GM21367 (cell line): ENCODE measurements around the gene ZNG1B.
A peak's percentile ranks its signal among the peaks of the same experiment; 100 is the strongest.
"Not testable (repeated sequence)": the region's sequence is repeated elsewhere in the genome, so short reads cannot be mapped to it uniquely, and the experiment has no call there.

ENCODE experiments used
- ATAC-seq: cut with Tn5 transposase; IDR thresholded peaks from one replicate; pipeline ENCODE4 v1.9.1; 2021; ENCODE audit not compliant: unreplicated experiment

The ZNG1B gene

DNA sequence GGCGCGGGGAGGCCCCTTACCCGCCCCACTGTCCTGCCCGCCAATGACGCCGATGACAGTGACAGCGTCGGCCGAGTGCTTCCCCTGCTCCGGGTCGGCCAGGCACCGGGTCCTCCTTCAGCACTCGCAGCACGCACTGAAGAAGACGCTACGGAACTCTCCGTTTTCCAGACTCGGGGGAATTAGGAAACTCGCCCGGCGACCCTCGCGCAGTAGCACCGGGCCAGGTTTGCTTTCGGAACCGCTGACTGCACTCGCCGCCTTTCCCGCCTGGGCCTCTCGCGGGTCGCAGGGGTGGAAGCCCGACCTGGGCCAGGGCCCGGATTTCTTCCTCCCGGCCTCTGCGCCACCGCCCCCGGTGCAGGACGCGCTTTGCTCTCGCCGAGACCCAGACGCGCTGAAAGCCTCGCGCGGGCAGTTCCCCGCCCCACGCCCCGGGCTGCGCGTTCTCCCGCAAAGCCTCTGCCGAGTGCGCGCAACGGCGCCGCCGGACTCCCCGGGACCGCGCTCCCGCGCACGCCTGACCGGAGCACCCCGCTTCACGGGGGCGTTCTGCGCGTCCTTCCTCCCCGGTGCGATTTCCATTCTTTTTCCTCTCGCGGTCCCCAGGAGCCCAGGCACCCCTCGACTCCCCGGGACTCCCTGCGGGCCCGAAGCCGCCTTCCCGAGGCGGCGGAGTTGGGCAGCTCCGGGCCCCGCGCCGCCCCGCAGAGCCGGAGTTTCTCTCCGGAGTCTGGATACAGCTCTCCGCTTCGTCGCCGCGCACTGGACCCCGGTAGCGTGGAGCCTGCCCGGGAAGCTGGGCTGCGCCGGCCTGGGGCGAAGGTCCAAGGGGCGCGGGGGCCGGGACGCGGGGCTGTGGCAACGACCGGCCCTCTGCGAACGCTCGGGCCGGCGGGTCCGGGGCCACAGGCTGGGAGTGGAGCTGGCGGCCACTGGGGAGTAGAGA, 65.9 kb downstream of the ZNG1B start:
- ATAC-seq: peak; percentile 66

GRCh38 chr2:113504081-113504480, 66.6 kb downstream of the ZNG1B start:
- not testable (repeated sequence) for ATAC-seq

GRCh38 chr2:113507394-113508140, 70.1 kb downstream of the ZNG1B start:
- not testable (repeated sequence) for ATAC-seq

DNA sequence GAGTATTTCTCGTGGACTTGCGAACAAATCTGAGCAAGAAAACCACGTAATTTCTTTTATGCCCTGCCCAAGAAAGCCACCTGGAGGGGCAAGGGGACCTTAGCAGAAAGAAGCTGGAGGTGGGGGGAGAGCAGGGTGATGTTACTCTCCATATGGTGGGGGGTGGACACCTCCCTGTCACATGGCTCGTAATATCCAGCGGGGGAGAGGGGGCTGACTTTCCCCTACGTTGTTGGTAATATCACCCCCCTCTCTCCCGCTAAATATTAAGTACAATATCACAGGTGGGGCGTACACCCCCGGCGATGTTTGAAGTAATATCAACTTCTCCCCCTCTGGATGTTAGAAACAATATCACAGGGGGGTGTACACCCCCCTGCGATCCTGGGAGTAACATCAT, 70.7 kb downstream of the ZNG1B start:
- not testable (repeated sequence) for ATAC-seq

GRCh38 chr2:113510913-113511312, 73.4 kb downstream of the ZNG1B start:
- not testable (repeated sequence) for ATAC-seq

- ATAC-seq: not testable (repeated sequence)
Measured at GRCh38 chr2:113511859-113512258, 74.4 kb downstream of the ZNG1B start.

DNA sequence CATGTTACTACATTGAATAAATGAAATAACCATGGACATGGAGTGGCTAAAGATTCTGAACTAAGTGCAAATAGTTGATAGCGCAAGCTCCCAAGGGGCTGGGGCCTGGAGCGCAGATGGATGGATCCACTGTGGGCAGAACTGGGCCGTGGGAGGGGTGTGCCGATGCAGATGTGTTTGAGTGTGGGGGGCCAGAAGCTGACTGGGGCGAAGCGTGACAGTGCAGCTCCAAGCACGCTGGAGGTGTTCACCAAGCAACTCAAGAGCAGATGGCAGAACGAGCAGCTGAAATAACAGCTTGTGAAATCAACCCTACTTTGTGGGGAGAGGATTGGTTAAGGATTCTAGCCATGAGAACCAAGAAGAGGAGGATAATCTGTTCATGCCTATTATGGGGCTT, 78.0 kb downstream of the ZNG1B start:
- ATAC-seq: not testable (repeated sequence)

DNA sequence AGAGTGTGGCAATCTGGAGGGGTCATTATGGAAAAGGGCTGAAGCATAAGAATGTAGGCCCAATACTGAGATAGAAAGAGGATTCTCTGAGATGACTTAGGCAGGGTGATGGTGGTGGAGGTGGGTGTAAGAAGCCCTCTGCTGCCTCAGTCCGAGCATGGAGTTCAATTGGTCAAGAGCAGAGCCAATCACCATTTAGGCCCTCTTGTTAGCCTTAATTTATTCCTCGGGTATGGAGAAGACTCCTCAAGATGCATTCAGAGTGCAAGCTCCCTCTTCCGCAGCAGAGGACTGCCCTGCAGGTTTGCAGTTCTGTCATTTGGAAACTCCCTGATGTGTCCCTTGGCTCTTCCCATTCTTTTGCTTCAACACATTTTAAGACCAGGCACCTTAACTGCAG, 78.5 kb downstream of the ZNG1B start:
- not testable (repeated sequence) for ATAC-seq

DNA sequence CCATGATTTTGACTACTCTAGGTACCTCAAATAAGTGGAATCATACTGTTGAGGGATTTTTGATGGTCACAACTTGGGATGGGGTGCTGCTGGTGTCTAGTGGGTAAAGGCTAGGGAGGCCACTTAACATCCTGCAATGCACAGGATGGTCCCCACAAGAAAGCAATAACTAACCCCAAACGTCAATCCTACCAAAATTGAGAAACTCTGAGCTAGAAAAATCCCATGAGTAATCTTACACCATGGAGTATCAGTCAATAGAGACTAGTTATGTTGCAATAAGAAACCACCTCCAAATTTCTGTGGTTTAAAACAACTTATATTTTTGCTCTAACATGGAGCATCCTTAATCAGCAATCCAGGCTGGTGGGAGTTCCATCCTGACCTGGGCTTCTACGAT, 79.5 kb downstream of the ZNG1B start:
- ATAC-seq: not testable (repeated sequence)

DNA sequence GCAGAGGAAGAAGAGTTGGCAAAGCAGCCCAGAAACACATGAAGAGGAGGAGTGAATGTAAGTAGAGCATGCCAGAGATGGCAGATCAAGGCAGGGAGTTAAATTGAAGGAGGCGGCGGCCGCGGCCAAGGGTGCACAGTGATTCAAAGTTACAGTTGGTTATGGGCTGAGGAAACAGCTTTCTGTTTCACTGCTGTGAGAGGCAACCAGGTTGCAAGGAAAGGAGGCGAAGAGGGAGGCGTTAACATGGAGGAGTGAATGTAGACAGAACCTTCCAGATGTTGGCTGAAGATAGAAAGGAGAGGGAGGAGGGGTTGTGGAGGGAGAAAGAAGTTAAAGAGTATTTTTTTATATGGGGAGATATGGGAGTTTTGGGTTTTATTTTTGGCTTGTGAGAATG, 83.3 kb downstream of the ZNG1B start:
- ATAC-seq: not testable (repeated sequence)

DNA sequence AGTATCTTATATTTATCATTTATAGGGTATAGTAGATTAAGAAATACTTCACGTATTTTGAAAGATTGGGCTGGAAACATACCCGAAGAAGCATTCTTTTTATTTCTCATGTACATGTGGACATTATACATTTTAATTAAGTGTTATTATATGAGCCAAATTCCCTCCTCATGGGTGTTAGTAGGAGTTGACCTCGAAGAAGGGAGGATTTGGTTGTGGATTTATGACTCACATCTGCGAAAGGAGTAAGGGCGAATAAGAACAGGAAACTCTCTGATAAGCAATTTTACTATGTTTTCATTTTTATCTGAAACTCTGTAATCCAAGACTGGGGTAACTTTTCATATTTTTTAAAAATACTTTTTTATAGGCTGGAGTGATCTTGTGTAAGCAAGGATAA, 84.0 kb downstream of the ZNG1B start:
- ATAC-seq: not testable (repeated sequence)

GRCh38 chr2:113524986-113525385, 87.5 kb downstream of the ZNG1B start:
- ATAC-seq: not testable (repeated sequence)

DNA sequence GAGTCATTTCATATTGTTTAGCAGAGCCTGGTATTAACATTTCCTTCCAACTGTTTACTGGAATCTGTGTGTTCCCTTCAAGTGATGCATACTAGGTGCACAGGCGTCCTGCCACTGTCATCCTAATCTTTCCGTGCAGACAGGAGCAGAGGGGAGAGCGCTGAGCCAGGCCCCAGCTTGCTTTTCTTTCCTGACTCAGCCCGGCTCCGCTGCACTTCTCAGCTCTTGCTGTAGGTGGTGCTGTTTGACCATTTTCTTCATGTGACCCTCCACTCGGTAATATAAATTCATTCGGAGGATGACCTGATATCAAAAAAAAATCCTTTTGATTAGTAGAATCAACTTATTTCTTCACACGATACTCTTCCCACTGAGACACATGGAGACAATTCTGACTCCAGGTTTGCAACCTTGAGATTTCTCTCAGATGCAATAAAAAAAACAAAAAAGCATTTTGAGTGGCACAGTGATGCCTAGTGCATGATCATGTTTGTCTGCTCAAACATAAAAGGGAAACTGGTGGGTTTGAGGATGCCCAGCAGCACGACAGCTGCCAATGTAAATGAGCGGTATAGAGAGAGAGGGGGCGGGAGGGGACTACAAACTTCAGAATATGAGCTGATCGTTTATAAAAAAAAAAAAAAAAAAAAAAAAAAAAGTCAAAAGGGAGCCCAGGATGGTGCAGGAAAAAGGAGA, 90.0 kb downstream of the ZNG1B start:
- ATAC-seq: not testable (repeated sequence)

DNA sequence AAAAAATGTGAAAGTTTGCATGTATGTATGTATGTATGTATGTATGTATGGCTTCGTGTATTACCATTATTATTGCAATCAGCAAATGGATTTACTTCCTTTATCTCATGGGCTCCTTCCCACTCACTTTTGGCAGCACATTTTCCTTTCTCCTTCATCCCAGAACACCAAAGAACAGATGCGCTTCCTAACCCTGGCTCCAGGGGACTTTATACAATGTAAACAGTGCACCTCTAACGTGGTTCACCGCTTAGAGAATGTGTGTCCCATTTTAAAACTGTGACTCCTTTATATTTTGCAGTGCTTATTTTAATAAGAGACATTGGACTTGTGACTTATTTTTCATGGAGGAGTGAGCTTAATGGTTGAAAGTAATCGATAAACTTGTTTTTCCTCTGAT, 90.6 kb downstream of the ZNG1B start:
- ATAC-seq: not testable (repeated sequence)

DNA sequence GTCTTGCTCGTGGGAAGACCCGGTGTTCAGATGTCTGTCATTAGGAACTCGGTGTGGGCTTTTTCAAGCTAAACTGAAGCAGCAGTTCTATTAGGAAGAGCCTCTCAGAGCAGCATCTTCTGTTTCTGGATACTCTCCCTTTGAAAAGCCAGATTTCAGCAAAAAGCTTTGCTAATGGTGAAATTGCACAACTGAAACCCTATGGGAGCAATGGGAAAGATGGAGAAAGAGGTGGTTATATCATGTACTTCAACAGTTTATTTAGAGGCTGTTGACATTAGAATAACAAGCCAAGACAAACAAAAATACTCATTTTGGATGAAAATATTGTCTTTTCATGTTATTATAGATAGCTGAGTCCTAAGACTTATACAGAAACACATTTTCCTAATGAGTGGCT, 91.4 kb downstream of the ZNG1B start:
- ATAC-seq: not testable (repeated sequence)

DNA sequence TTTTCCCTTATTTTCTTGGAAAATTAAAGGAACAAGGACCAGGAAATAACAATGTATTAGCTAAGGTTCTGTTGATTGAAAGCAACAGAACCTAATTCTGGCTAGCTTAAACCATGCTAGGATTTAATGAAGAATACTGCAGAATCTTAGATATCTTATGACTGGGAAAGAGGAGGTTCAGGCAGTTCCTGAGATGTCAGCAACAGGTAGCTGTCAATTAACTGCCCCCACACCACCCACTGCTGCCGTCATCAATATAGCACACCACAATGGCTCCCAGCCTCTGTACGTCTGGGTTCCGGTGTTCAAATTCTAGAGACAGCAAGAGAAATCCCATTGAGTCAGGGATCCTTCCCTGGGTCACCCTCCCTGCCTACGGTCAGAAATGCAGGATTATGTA, 95.5 kb downstream of the ZNG1B start:
- not testable (repeated sequence) for ATAC-seq

- ATAC-seq: not testable (repeated sequence)
Measured at GRCh38 chr2:113536573-113536972, 99.1 kb downstream of the ZNG1B start.

DNA sequence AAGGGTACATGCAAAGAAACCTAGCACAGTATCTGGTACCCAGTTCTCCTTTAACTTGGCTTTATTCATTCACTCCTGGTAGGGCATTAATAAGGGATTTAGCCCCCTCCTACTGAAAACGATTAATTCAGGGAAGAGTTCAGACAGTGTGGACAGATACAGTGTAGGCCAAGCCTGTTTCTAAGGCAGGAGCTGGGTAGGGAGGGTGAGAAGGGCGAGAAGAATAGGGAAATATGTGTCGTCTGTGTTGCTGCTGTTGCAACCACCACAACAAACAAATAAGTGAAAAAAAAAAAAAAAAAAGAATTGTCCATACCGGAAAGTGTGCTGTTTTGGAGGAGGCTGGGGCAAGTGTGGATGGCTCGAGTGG, 103.3 kb downstream of the ZNG1B start:
- not testable (repeated sequence) for ATAC-seq

DNA sequence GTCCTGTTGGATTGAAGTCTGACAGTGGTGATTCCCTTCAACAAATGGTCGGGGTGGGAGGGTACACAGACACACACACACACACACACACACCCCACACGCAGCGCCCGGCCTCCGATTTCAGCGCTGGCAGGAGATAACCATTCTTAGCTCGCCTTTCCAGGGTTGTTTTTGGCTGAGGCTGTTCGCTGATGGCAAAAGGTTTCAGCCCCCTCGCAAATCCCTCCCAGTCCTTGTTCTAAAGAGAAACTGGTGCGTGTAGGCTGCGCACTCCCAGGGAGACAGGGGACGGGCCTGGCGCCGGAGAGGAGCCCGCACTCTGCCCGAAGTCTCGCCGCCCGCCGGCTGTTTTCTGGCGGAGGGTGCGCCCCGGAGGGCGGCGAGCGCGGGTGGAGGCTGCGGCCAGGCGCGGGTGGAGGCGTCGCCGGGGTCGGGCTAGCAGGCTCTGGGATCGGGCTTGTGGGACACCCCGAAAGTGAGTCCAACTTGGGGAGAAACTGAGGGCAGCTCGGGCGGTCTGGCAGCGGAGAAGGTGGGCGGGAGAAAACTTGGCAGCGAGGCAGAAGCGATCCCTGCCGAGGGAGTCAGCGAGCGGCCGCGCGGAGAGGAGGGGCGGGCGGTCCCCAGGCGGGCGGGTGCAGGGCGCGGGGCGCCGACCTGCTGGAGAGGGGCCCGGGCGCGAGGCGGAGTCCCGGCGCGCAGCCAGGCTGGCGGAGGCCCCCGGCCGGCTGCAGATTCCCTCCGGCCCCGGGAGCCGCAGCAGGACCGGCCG, 103.9 kb downstream of the ZNG1B start:
- ATAC-seq: not testable (repeated sequence)

DNA sequence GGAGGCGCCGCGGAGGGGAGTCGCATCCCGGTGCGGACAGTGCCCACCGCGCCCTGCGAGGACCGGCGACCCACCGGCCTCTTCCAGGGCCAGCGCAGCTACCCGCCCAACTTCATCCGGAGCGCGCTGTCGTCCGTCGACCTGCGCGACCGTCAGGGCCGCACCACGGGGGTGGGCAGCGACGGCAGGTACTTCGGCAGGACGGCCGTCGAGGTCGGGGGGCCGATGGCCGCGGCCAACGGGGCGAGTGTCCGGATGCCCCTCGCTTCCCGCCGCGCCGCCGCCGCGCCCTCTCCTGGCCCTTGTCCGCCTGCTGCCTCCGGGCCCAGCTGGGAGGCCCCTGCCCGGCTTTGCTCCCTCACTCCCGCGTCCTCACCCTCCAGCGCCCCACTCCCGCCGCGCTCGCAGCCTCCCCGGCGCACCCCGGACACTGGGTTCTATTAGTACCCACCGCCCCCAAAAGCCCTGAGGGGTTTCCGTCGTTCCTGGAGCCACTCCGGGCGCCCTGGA, 104.5 kb downstream of the ZNG1B start:
- ATAC-seq: not testable (repeated sequence)
